ENCODE results near the gene RPS23. TPM values are rescaled to one million over a fixed set of nuclear protein-coding genes. Genes with fewer than 3 reads are reported as not detected.

The RPS23 gene
- total and polyA plus RNA-seq, 4 donors: 1,189 to 3,271 (median 1,978) TPM

- DNase-seq (no peak), ATAC-seq (ENCODE audit: insufficient read depth, low FRiP score) (no peak)
- Histone ChIP-seq H3K4me1 (ENCODE audit: control insufficient read depth in 5 of 5, insufficient read depth in 5 of 5, low read length in 5 of 5) (peaks cover 0 to 11% (median 4%) of the 10 kb centered on the region in 5 donors), H3K27ac (ENCODE audit: low read depth in 1 of 2, low read length in 1 of 2) (no peak overlapping the region), H3K9me3 (ENCODE audit: control insufficient read depth in 4 of 4, insufficient read depth in 3 of 4, low read length in 3 of 4) (no peaks in the 10 kb centered on the region), H3K27me3 (ENCODE audit: control insufficient read depth in 3 of 3, insufficient read depth in 3 of 3, low read length in 2 of 3) (no peaks in the 10 kb centered on the region), H3K9ac (ENCODE audit: insufficient read depth in 1 of 2, low read length in 2 of 2) (no peak overlapping the region), H3K36me3 (ENCODE audit: control insufficient read depth in 4 of 4, insufficient read depth in 4 of 4, low read length in 4 of 4) (peaks cover 0 to 9% (median 3%) of the 10 kb centered on the region in 4 donors), H3K4me3 (no peak overlapping the region)
- no peak for TF ChIP-seq CTCF (IDR thresholded peaks at IDR 0.05; ENCODE audit: control extremely low read depth, extremely low read depth)
- WGBS, 2 donors: 81 to 92% methylated on average over 4 of the region's 4 CpGs
These were observed 31.0 kb upstream of the RPS23 start for GRCh38 chr5:82309091-82309531.

DNA sequence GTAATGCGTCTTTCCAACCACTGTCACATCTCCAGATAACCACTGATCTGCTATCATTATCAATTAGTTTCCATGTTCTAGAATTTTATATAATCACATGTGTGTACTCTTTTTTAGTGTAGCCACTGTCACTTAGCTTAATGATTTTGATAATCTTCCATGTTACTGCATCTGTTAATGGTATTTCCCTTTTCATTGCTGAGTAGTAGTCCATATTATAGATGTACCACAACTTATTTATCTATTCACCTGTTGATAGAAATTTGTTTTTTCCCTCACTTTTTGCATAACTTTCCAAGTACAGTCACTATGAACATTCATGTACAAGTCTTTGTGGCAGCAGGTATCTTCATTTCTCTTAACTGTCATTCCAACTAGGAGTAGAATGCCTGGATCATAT lies 30.3 kb upstream of the RPS23 start:
- Histone ChIP-seq H3K4me1 (ENCODE audit: control insufficient read depth in 5 of 5, insufficient read depth in 5 of 5, low read length in 5 of 5) (peaks cover 0 to 11% (median 4%) of the 10 kb centered on the region in 5 donors), H3K4me3 (no peak overlapping the region), H3K27me3 (ENCODE audit: control insufficient read depth in 3 of 3, insufficient read depth in 3 of 3, low read length in 2 of 3) (no peaks in the 10 kb centered on the region), H3K27ac (ENCODE audit: low read depth in 1 of 2, low read length in 1 of 2) (no peak overlapping the region), H3K36me3 (ENCODE audit: control insufficient read depth in 4 of 4, insufficient read depth in 4 of 4, low read length in 4 of 4) (peaks cover 0 to 9% (median 3%) of the 10 kb centered on the region in 4 donors), H3K9me3 (ENCODE audit: control insufficient read depth in 4 of 4, insufficient read depth in 3 of 4, low read length in 3 of 4) (no peaks in the 10 kb centered on the region), H3K9ac (ENCODE audit: insufficient read depth in 1 of 2, low read length in 2 of 2) (no peak overlapping the region)
- 100% methylated on average over 1 of the region's 1 CpG for WGBS, 2 donors
- no peak for TF ChIP-seq CTCF (IDR thresholded peaks at IDR 0.05; ENCODE audit: control extremely low read depth, extremely low read depth)
- no peak for DNase-seq
- ATAC-seq (ENCODE audit: insufficient read depth, low FRiP score): no peak

- no peak for TF ChIP-seq CTCF (IDR thresholded peaks at IDR 0.05; ENCODE audit: control extremely low read depth, extremely low read depth)
- 73 to 82% methylated on average over 3 of the region's 3 CpGs for WGBS, 2 donors
- Histone ChIP-seq H3K9me3 (ENCODE audit: control insufficient read depth in 4 of 4, insufficient read depth in 3 of 4, low read length in 3 of 4) (no peaks in the 10 kb centered on the region), H3K9ac (ENCODE audit: insufficient read depth in 1 of 2, low read length in 2 of 2) (no peak overlapping the region), H3K4me1 (ENCODE audit: control insufficient read depth in 5 of 5, insufficient read depth in 5 of 5, low read length in 5 of 5) (peaks cover 0 to 1% (median 0%) of the 10 kb centered on the region in 5 donors), H3K27ac (ENCODE audit: low read depth in 1 of 2, low read length in 1 of 2) (no peak overlapping the region), H3K36me3 (ENCODE audit: control insufficient read depth in 4 of 4, insufficient read depth in 4 of 4, low read length in 4 of 4) (peaks cover 0 to 9% (median 3%) of the 10 kb centered on the region in 4 donors), H3K4me3 (no peak overlapping the region), H3K27me3 (ENCODE audit: control insufficient read depth in 3 of 3, insufficient read depth in 3 of 3, low read length in 2 of 3) (no peaks in the 10 kb centered on the region)
- ATAC-seq (ENCODE audit: insufficient read depth, low FRiP score) (no peak), DNase-seq (no peak)
These were observed 29.3 kb upstream of the RPS23 start for GRCh38 chr5:82307451-82307850.

- no peaks in the 10 kb centered on the region for H3K27me3 ChIP-seq (ENCODE audit: control insufficient read depth in 3 of 3, insufficient read depth in 3 of 3, low read length in 2 of 3)
- H3K9ac ChIP-seq (ENCODE audit: insufficient read depth in 1 of 2, low read length in 2 of 2): no peak overlapping the region
- ATAC-seq (ENCODE audit: insufficient read depth, low FRiP score): no peak
- no peak for TF ChIP-seq CTCF (IDR thresholded peaks at IDR 0.05; ENCODE audit: control extremely low read depth, extremely low read depth)
- no peaks in the 10 kb centered on the region for H3K4me1 ChIP-seq (ENCODE audit: control insufficient read depth in 5 of 5, insufficient read depth in 5 of 5, low read length in 5 of 5)
- no peak overlapping the region for H3K4me3 ChIP-seq
- no peak overlapping the region for H3K27ac ChIP-seq (ENCODE audit: low read depth in 1 of 2, low read length in 1 of 2)
- DNase-seq: no peak
- H3K9me3 ChIP-seq (ENCODE audit: control insufficient read depth in 4 of 4, insufficient read depth in 3 of 4, low read length in 3 of 4): no peaks in the 10 kb centered on the region
- WGBS, 2 donors: 89 to 94% methylated on average over 2 of the region's 2 CpGs
- H3K36me3 ChIP-seq (ENCODE audit: control insufficient read depth in 4 of 4, insufficient read depth in 4 of 4, low read length in 4 of 4): peaks cover 0 to 9% (median 2%) of the 10 kb centered on the region in 4 donors
These were observed 28.0 kb upstream of the RPS23 start for GRCh38 chr5:82306151-82306550.
